SK-N-MC (cell line): ENCODE data around the gene L3HYPDH.

Experiments
- EZH2 ChIP-seq: fragments of 200-600 bp; sonication (generic); IDR thresholded peaks from one replicate; pipeline ENCODE4 v1.6.1; 2017; ENCODE audit warnings: antibody characterized with exemption
- FOXP2 ChIP-seq: optimal IDR thresholded peaks from 2 replicates; pipeline ENCODE3; 2011; ENCODE audit warnings: mild to moderate bottlenecking, moderate library complexity; ENCODE audit not compliant: insufficient read depth; ENCODE audit errors: extremely low read length, control extremely low read depth
- POLR2AphosphoS5 ChIP-seq: IDR thresholded peaks from 2 replicates; pipeline ENCODE4 v1.6.1; 2012; ENCODE audit warnings: mild to moderate bottlenecking, low read depth, low read length, borderline replicate concordance

DNA sequence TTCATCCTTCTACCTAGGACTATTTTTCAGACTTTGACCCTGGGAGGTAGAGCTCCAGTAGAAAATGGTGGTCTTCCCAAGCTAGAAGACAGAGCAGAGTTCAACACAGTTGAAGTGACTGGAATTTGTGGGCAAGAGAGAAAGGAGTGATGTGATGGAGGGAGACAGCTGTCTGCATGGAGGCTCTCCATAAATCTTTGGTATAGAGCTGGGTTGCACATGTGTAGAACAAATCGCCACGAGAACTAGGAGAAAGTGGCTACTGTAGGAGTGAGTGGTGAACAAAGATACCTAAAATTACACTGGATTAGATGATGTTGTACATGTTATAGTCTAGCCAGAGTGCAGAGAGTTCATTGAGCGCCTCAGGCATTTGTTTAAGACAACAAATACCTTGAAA, 33.5 kb downstream of the L3HYPDH start:
- TF ChIP-seq EZH2 (no peak), POLR2AphosphoS5 (no peak), FOXP2 (no peak)
